Muscle layer of colon (tissue), 2 donors: ENCODE data around the gene PRF1.

Experiments used
- H3K27ac ChIP-seq: one replicate; pipeline ENCODE4 v1.7.0; 2013; ENCODE audit warnings: low read depth, mild to moderate bottlenecking, low read length, moderate library complexity
- H3K27me3 ChIP-seq, 2 donors: one replicate each; pipeline ENCODE4 v1.7.0; 2013; ENCODE audit warnings: low read length in 2 of 2, mild to moderate bottlenecking in 2 of 2; ENCODE audit not compliant: insufficient read depth in 2 of 2, control insufficient read depth in 1 of 2
- H3K36me3 ChIP-seq: one replicate; pipeline ENCODE4 v1.7.0; 2013; ENCODE audit warnings: mild to moderate bottlenecking, low read length; ENCODE audit not compliant: insufficient read depth
- H3K4me1 ChIP-seq: one replicate; pipeline ENCODE4 v1.7.0; 2013; ENCODE audit warnings: mild to moderate bottlenecking, low read length; ENCODE audit not compliant: insufficient read depth
- H3K4me3 ChIP-seq, 2 donors: one replicate each; pipeline ENCODE4 v1.7.0; 2013; ENCODE audit warnings: low read length in 2 of 2, low read depth in 1 of 2, mild to moderate bottlenecking in 1 of 2, moderate library complexity in 1 of 2
- H3K9ac ChIP-seq: one replicate; pipeline ENCODE4 v1.7.0; 2013; ENCODE audit warnings: low read length
- H3K9me3 ChIP-seq: one replicate; pipeline ENCODE4 v1.7.0; 2013; ENCODE audit warnings: mild to moderate bottlenecking, low read length
- donor health status: abdominal sarcoma.
- donor health status: Adenocarcinoma of cecum.

The PRF1 gene

DNA sequence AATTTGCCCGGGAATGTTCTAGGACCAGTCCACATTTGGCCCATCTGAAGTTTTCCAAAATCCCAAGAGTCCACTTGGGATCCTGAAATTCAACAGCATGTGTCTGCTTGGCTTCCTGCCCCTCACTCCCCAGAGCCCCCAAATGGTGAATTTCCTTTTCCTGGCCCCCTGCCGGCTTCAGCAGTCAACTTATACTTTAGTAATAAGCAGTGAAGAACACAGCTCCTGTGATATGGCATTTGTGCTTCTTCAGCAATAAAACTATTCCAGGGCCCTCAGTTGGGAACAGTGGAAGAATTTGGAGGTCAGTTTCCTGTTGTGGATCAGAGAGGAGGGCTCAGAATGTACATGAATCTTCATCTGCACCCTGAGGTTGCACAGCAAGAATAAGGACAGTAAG, 51.1 kb downstream of the PRF1 start:
- Histone ChIP-seq H3K27ac (no peak overlapping the region), H3K36me3 (peaks cover 4% of the 10 kb centered on the region), H3K4me1 (peaks cover 13% of the 10 kb centered on the region), H3K9ac (no peak overlapping the region), H3K4me3 (no peak overlapping the region), H3K9me3 (no peaks in the 10 kb centered on the region), H3K27me3 (no peaks in the 10 kb centered on the region)

GRCh38 chr10:70550459-70550858, 52.1 kb downstream of the PRF1 start:
- Histone ChIP-seq H3K9me3 (no peaks in the 10 kb centered on the region), H3K36me3 (peaks cover 4% of the 10 kb centered on the region), H3K9ac (no peak overlapping the region)

DNA sequence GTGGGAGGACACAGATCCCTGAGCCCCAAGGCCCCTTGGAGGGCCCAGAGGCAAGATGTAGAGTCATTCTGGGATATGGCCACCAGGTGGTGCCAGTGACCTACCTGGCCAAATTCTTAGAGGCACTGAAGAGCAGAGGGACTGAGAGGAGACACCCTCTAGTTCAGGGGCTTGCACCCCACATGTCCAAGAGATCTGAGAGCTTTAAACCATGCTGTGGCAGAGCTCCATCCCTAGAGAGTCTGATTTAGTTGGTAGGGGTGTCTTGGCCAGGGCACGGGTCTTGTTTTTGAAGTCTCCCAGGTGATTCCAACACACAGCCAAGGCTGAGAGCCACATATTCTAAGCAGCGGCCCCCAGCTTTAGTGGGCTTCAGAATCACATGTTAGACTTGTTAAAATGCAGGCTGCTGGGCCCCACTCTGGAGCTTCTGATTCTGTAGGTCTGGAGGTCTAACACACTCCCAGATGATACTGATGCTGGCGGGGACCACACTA, 52.5 kb downstream of the PRF1 start:
- peaks cover 13% of the 10 kb centered on the region for H3K4me1 ChIP-seq
- H3K27me3 ChIP-seq = no peaks in the 10 kb centered on the region
- no peak overlapping the region for H3K27ac ChIP-seq
- H3K4me3 ChIP-seq = no peak overlapping the region
- H3K9me3 ChIP-seq = no peaks in the 10 kb centered on the region
- no peak overlapping the region for H3K9ac ChIP-seq
- peaks cover 4% of the 10 kb centered on the region for H3K36me3 ChIP-seq

More at GRCh38 chr10:70550459-70550858, 52.1 kb downstream of the PRF1 start:
- no peak overlapping the region for H3K4me3 ChIP-seq
- H3K27ac ChIP-seq = no peak overlapping the region
- peaks cover 13% of the 10 kb centered on the region for H3K4me1 ChIP-seq
- no peaks in the 10 kb centered on the region for H3K27me3 ChIP-seq

DNA sequence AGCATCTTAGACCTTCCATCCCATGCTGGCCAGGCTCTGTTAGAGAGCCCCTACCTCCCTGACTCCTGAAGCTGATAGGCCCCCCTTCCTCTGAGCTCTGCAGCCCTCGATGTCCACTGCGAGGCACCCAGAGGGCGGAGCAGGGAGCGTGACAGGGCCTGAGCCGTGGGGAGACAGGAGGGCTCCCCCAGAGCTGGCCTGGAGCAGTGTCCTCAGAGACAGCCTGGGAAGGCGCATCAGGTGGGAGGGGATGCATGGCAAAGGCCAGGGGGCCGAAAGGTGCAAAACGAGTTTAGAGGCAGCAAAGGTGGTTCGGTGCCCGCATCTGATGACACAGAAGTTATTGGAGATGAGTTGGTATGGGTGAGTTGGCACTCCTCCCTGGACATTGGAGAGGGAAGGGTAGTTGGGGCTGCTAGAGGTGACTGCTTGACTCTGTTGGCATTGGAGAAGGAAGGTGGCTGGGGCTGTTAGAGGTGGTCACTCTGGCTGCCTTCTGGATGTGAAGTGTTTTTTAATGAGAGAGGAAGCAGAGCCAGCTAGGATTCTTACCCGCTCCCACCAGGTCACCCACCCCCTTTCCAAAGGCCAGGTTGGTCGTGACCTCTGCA, 53.1 kb downstream of the PRF1 start:
- H3K4me3 ChIP-seq = no peak overlapping the region
- H3K9me3 ChIP-seq = no peaks in the 10 kb centered on the region
- H3K36me3 ChIP-seq = peaks cover 4% of the 10 kb centered on the region
- no peak overlapping the region for H3K27ac ChIP-seq
- peaks cover 13% of the 10 kb centered on the region for H3K4me1 ChIP-seq
- H3K27me3 ChIP-seq = no peaks in the 10 kb centered on the region
- no peak overlapping the region for H3K9ac ChIP-seq
